Measurements from ENCODE around the gene KAZN. TPM values are rescaled to one million over a fixed set of nuclear protein-coding genes. Genes with fewer than 3 reads are reported as not detected.

Gene KAZN
- polyA plus RNA-seq, 1 donor (not counting 4 experiments of a cell fraction or from before 2014, with no cell fraction given) = 5.9 TPM

GRCh38 chr1:15042866-15043265, 444.4 kb downstream of the KAZN start:
- Histone ChIP-seq H3K27ac (ENCODE audit: control insufficient read depth, insufficient read depth, low read length) (no peak overlapping the region), H3K9me3 (ENCODE audit: control insufficient read depth, low read depth, low read length) (no peaks in the 10 kb centered on the region), H3K36me3 (ENCODE audit: control insufficient read depth in 2 of 2, extremely low read depth in 1 of 2, insufficient read depth in 2 of 2, low read length in 2 of 2) (peaks cover 6 to 10% of the 10 kb centered on the region in 2 experiments), H3K79me2 (ENCODE audit: control insufficient read depth, insufficient read depth, low read length) (no peaks in the 10 kb centered on the region), H3K27me3 (ENCODE audit: control insufficient read depth, extremely low read depth, insufficient read depth, low read length) (no peaks in the 10 kb centered on the region), H3K9me1 (ENCODE audit: control insufficient read depth, extremely low read depth, insufficient read depth, low read length) (no peaks in the 10 kb centered on the region), H3K4me3 (ENCODE audit: control insufficient read depth in 2 of 3, extremely low read depth in 1 of 3, insufficient read depth in 2 of 3, low read depth in 1 of 3, low read length in 3 of 3) (no peak overlapping the region), H3K4me2 (ENCODE audit: control insufficient read depth, extremely low read depth, insufficient read depth, low read depth, low read length) (no peak overlapping the region), H3K9ac (ENCODE audit: control insufficient read depth, extremely low read depth, insufficient read depth, low read length) (no peak overlapping the region), H3K4me1 (ENCODE audit: control insufficient read depth, extremely low read depth, insufficient read depth, low read length) (peaks cover 3% of the 10 kb centered on the region), H4K20me1 (ENCODE audit: control insufficient read depth, extremely low read depth, insufficient read depth, low read length) (no peaks in the 10 kb centered on the region), H2AFZ (ENCODE audit: control insufficient read depth, low read length) (no peak overlapping the region)
- no peak for TF ChIP-seq EZH2 (IDR thresholded peaks at IDR 0.05; ENCODE audit: low read length)
- TF ChIP-seq CTCF (optimal IDR thresholded peaks at IDR 0.05 in 1 of 3, IDR thresholded peaks at IDR 0.05 in 1 of 3, conservative IDR thresholded peaks at IDR 0.05 in 1 of 3; ENCODE audit: extremely low read depth in 1 of 3, insufficient read depth in 2 of 3, low read length in 3 of 3) = no peak
- FAIRE-seq = no peak
- no peak for DNase-seq (ENCODE audit: low read depth, low spot score)
- dilution Hi-C loops (cut with MboI; ENCODE audit: extremely low pct_ligation_motif_present, low sequenced_read_pairs) = no loop called here

GRCh38 chr1:15043934-15044333, 445.4 kb downstream of the KAZN start:
- Histone ChIP-seq H2AFZ (ENCODE audit: control insufficient read depth, low read length) (no peak overlapping the region), H3K9ac (ENCODE audit: control insufficient read depth, extremely low read depth, insufficient read depth, low read length) (no peak overlapping the region), H3K4me2 (ENCODE audit: control insufficient read depth, extremely low read depth, insufficient read depth, low read depth, low read length) (no peak overlapping the region), H3K9me3 (ENCODE audit: control insufficient read depth, low read depth, low read length) (no peaks in the 10 kb centered on the region), H3K36me3 (ENCODE audit: control insufficient read depth in 2 of 2, extremely low read depth in 1 of 2, insufficient read depth in 2 of 2, low read length in 2 of 2) (peaks cover 6 to 7% of the 10 kb centered on the region in 2 experiments), H3K4me1 (ENCODE audit: control insufficient read depth, extremely low read depth, insufficient read depth, low read length) (peaks cover 3% of the 10 kb centered on the region), H3K27me3 (ENCODE audit: control insufficient read depth, extremely low read depth, insufficient read depth, low read length) (no peaks in the 10 kb centered on the region), H3K27ac (ENCODE audit: control insufficient read depth, insufficient read depth, low read length) (no peak overlapping the region), H3K9me1 (ENCODE audit: control insufficient read depth, extremely low read depth, insufficient read depth, low read length) (no peaks in the 10 kb centered on the region), H3K79me2 (ENCODE audit: control insufficient read depth, insufficient read depth, low read length) (no peaks in the 10 kb centered on the region), H3K4me3 (ENCODE audit: control insufficient read depth in 2 of 3, extremely low read depth in 1 of 3, insufficient read depth in 2 of 3, low read depth in 1 of 3, low read length in 3 of 3) (no peak overlapping the region), H4K20me1 (ENCODE audit: control insufficient read depth, extremely low read depth, insufficient read depth, low read length) (no peaks in the 10 kb centered on the region)
- dilution Hi-C loops (cut with MboI; ENCODE audit: extremely low pct_ligation_motif_present, low sequenced_read_pairs) = no loop called here
- no peak for DNase-seq (ENCODE audit: low read depth, low spot score)
- FAIRE-seq = no peak
- TF ChIP-seq CTCF (optimal IDR thresholded peaks at IDR 0.05 in 1 of 3, IDR thresholded peaks at IDR 0.05 in 1 of 3, conservative IDR thresholded peaks at IDR 0.05 in 1 of 3; ENCODE audit: extremely low read depth in 1 of 3, insufficient read depth in 2 of 3, low read length in 3 of 3) = no peak
- no peak for TF ChIP-seq EZH2 (IDR thresholded peaks at IDR 0.05; ENCODE audit: low read length)
